GM19455 (cell line): ENCODE results near the gene GOSR2.
"Not testable (repeated sequence)": the region's sequence is repeated elsewhere in the genome, so short reads cannot be mapped to it uniquely, and the experiment has no call there.

ENCODE experiments used
- ATAC-seq: cut with Tn5 transposase; IDR thresholded peaks from one replicate; pipeline ENCODE4 v1.9.1; 2021; ENCODE audit not compliant: unreplicated experiment

GOSR2 gene

DNA sequence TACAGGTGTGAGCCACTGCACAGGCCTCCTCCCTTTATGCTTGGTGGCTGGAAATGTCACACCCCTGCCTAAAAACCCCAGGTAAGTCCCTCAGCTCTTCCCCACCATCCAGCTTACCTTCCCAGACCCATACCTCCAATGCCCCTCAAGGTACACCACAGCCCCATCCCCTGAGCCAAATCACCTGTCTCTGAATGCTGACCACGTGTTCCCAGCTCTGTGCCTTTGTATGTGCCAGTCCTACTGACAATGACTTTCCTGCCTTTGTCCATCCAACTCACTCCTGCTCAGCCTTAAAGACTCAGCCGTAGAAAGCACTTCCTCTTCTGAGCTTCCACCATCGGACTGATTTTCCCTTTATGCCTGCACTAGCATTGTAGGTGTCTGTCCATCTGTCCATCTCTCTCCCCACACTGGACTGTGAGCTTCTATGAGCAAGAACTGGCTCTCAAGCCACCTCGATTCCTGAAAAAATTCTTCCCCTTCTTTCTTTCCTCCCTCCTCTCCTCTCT, 30.7 kb upstream of the GOSR2 start:
- no peak for ATAC-seq

DNA sequence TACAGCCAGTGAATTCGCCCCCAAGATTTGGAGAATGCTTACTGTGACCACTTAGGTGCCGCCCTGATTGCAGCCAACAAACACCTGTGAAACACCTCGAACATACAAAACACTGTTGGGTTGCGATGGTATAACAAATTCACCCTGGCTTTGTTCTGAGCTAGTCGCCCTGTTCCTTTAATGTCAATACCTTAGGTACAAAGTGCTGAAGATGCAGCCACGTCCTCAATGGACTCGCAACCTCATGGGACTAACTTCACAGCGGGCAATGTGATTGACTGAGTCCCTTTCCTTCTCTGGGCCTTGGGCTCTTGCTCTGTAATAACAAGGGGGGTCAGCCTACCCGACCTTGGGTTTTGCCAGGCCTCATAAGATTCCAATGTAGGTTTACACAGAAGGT, 28.9 kb upstream of the GOSR2 start:
- no peak for ATAC-seq

DNA sequence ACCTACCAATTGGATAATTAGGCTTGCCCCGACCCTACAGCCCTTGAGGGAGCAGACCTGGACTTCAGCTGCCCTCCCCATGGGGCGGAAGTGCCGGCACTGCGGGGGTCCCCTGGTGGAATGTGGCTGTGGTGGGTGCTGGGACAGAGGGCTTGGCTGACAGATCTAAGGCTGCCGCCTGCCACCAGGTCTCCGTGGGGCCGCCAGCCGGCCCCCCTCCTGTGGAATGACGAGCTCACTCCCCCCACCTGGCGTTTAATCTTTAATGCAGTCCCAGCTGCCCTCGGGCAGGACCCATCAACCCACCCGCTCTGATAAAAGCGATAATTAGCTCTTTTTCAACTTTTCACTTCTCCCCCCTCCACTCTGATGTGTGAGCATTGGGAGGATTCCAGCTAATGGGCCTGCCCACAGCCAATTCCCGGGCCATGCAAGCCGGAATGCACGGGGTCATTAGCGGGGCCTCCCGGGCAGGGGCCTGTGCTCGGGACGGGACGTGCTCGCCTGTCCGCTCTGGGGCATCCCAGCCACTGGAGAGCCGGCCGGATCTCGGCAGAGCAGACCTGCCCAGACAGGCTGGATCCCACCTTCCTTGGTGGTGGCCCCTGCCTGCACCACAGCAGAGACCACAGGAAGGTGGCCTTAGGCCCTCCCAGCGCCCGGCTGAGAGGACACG, 28.3 kb upstream of the GOSR2 start:
- ATAC-seq = no peak

DNA sequence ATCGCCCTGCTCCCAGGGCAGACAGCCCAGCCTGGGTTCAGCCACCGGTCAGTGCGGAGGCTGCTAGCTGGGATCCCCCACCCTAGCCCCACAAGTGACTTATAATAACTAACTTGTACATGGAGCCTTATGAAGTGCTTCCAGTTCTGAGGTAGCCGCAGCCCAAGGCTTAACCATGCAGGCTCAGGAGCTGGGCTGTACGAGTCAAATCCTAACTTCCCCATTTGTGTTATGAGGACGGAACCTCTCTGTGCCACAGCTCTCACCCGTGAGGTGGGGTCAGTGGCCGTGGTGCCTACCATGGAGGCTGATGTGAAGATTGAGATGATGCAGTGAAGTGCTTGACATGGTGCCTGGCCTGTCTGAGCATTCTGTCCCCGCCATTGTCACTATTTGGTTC, 27.8 kb upstream of the GOSR2 start:
- no peak for ATAC-seq

DNA sequence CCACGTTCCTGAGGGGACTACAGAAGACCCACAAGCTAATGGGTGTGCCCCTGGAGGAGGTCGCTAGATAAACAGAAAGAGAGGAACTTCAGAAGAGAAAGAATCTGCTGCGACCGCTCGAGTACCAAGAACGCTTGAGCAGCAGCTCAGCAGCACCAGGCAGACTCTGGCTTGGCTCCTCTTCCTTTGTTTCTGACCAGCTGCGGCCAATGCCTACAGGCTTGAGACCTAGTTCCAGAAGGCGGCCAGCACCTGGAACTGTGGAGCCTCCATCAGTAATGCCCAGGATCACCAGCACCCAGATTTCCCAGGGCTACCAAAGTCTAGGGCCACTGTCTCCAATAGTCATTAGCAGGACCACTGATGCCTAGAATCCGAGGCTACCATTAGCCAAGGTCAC, 26.0 kb upstream of the GOSR2 start:
- no peak for ATAC-seq

DNA sequence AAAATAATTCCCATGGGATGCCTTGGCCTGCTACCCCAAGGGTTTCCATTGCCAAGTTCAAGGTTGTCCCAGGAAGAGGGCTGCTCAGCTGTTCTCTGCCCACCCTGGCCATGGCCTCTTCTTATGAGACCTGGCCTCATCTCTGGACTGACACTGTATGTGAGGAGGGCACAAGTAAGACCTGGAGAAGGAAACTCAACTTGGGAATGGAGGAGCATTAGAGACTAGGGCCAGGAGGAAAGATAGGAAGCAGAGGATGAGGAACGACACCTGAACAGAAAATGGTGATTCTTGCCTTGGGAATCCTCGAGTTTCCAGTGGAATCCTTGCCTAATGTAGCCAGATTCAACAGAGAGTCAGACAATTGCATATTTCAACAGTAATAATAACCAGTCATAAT, 24.6 kb upstream of the GOSR2 start:
- no peak for ATAC-seq

DNA sequence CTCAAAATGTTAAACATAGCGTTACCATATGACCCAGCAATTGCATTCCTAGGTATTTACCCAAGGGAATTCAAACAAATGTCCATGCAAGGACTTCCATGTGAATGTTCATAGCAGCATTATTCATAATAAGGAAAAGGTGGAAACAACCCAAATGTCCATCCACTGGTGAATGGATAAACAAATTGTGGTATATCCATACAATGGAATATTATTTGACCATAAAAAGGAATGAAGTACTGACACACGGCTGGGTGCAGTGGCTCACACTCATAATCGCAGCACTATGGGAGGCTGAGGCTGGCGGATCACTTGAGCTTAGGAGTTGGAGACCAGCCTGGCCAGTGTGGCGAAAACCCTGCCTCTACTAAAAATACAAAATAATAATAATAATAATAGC, 24.1 kb upstream of the GOSR2 start:
- ATAC-seq = no peak

DNA sequence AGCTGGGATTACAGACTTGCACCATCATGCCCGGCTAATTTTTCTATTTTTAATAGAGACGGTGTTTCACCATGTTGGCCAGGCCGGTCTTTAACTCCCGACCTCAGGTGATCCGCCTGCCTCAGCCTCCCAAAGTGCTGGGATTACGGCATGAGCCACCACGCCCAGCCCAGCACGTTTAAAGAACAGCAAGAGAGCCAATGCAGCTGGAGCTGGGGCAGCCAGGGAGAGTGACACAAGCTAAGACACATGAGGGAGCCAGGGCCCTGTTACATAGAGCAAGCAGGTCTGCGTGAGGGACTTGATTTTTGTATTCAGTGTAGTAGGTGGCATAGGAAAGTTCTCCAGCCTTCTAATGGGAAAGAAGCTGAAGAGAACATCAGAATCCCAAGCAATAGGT, 21.7 kb upstream of the GOSR2 start:
- ATAC-seq = no peak

DNA sequence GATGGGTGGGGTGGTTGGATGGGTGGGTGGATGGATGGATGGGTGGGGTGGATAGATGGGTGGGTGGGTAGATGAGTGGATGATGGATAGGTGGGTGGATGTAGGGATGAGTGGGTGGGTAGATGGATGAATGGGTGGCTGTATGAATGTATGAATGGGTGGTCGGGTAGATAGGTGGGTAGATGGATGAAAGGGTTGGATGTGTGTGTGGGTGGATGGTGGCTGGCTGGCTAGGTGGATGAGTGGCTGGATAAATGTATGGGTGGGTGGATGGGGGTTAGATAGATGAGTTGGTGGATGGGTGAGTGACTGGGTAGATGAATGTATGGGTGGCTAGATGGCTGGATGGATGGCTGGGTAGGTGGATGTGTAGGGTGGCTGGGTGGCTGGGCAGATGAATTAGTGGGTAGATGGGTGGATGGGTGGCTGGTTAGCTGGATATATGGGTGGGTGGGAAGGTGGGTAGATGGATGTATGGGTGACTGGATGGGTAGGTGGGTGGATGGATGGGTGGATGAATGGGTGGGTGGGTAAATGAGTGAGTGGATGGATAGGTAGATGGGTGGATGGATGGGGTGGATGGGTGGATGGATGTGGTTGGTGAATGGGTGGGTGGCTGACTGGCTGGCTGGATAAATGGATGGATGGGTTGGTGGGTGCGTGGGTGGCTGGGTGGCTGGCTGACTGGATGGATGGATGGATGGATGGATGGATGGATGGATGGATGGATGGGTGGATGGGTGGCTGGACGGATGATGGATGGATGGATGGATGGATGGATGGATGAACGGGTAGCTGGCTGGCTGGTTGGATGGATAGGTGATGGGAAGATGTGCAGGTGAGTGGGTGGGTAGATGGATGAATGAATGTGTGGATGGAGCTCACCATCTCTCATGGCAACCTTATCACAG, 18.9 kb upstream of the GOSR2 start:
- no peak for ATAC-seq

DNA sequence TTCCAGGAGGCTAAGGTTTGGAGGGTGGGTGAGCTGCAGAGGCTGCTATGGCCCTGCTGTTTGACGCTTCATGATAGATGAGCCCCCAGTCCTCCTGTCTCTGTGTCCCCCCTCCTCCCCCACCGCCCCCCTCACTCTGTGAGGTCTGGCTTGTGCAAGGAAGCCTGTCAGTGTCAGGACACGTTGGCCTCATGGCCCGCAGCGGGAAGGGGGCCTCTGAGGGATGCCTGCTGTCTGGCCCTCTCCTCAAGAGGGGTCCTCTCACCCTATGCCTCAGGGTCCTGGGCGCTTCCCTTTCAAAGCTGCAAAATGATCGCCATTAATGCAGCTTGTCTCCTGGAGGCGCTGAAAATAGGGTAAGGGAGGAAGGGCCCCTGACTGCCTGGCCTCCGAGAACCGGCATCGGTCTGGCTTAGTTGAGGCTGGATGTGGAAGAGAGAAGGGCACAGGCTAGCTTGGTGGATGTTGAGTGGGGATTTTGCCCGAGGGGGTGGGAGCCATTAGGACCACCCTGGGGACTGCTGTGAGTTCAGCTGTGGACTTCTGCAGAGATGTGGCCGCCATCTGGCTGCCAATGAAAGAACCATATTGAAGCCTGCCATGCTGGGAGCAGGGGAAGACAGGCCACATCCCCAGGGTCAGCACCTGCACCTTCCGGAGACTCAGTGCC, 14.8 kb upstream of the GOSR2 start:
- ATAC-seq = no peak

DNA sequence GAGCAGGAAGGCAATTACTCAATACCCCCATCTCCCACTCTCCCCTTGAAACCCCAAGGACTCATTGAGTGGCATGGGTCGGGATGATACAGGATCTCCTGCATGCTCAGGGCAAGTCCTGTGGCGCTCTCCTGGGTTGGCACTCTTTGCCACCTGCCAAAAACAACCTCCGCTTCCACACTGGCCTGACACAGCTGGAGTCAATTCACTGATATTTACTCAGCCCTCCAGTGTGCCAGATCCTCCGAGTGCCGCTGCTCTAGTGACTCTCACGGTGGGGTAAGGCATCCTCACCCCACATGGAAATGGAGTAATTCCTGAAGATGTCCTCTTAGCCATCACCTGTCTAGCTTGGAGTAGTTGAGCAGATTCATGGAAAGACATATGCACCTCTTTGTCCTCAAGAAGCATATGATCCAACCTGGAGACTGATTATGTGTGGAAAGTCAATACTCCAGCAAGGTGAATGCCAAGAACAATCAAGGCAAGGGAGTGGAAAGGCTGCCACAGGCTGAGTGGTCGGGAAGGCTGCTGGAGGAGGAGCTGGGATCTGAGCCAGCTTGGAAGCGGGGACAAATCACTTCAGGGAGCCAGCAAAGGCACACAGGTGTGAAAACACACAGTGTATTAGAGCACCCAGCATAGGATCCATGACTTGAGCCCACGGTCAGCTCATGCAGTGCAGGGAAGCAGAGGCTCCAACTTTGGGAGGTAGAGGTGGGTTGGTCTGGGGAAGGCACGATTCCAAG, 12.6 kb upstream of the GOSR2 start:
- no peak for ATAC-seq

DNA sequence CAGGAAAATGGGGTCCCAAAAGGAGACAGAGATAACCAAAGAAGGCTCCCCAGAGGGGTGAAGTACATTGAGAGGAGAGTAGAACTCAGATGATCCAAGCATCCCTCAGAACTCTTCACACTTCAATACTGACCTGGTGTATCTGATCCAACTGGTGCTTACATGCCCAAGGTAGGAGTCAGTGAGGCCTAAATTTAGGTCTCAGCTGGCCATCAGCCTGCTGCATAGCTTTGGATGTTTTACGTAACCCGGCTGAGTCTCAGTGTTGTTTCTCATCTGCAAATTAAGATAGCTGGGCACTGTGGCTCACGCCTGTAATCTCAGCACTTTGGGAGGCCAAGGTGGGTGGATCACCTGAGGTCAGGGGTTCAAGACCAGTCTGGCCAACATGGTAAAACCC, 11.6 kb upstream of the GOSR2 start:
- no peak for ATAC-seq

DNA sequence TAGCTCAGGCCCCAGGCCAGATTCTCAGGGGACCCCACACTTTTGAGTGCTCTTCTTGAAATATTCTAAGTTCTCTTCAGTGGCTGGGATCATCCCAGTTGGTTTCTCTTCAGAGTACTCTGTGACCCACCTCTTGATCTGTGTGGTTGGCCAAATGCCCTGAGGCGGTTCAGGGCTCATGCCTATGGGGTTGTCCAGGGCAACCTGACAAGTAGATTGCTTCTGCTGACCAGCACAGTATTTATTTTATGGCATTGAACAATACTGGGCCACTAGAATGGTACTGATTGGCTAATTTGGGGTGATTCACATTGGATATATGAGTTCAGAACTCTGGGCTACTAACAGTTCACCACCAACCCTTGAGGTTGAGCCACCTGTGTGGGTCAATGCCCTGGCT, 7.4 kb upstream of the GOSR2 start:
- ATAC-seq = no peak

DNA sequence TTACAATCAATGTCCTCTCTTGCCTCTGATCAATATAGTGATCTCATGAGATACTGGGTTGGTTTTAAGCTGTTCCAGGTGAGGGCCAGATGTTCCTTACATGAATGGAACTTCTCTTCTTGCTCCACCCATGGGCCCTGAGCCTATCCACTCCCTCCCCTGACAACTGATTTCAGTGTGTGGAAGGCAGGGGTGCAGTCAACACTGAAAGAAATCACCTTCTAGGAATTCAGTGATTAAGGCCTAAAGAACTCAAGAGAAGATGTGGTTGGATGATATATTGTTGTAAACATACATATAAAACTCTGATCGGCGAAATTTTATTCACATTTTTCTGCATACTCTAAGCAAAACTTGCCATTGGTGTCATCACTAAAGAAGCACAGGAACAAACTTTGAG, 6.7 kb upstream of the GOSR2 start:
- ATAC-seq = no peak

DNA sequence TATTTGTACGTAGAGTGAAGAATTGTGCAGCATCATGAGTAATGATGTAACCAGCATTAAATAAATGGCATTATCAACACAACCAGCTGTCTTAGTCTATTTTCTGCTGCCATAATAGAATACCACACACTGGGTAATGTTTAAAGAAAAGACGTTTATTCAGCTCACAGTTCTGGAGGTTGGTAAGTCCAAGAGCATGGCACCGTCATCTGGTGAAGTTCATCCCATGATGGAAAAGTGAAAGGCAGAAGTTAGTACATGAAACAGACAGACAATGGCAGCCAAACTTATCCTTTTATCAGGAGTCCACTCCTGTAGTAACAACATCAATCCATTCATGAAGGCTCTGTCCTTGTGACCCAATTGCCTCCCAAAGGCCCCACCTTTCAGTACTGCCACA, 6.3 kb upstream of the GOSR2 start:
- ATAC-seq = no peak

DNA sequence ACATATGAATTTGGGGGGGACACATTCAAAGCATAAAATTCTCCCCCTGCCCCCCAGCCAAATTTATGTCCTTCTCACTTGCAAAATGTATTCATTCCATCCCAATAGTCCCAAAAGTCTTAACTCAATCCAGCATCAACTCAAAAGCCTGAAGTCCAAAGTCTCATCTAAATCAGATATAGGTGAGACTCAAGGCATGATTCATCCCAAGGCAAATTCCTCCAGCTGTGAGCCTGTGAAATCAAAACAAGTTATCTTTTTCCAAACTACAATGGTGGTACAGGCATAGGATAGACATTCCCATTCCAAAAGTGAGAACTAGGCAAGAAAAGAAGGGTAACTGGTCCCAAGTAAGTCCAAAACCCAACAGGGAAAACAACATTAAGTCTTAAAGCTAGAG, 5.9 kb upstream of the GOSR2 start:
- ATAC-seq = no peak

DNA sequence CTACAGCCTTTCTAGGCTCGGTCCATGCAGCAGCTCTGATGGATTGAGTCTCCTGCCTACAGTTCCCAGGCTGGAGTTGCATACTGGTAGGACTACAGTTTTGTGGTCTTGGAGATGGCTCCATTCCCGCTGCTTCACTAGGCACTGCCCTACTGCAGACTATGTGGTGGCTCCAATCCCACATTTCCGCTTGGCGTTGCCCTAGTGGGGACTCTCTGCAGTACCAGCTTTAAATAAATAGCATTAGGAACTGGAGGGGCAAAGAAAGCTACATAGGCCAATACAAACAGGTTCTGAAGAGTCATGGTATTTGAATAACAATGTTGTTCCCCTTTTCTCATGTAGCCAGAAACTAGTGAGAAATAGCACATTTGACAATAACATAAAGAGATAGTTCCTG, 5.4 kb upstream of the GOSR2 start:
- ATAC-seq = no peak

DNA sequence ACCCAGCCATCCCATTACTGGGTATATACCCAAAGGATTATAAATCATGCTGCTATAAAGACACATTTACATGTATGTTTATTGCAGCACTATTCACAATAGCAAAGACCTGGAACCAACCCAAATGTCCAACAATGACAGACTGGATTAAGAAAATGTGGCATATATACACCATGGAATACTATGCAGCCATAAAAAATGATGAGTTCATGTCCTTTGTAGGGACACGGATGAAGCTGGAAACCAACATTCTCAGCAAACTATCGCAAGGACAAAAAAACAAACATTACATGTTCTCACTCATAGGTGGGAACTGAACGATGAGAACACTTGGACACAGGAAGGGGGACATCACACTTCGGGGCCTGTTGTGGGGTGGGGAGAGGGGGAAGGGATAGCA, 998 bp upstream of the GOSR2 start:
- not testable (repeated sequence) for ATAC-seq

DNA sequence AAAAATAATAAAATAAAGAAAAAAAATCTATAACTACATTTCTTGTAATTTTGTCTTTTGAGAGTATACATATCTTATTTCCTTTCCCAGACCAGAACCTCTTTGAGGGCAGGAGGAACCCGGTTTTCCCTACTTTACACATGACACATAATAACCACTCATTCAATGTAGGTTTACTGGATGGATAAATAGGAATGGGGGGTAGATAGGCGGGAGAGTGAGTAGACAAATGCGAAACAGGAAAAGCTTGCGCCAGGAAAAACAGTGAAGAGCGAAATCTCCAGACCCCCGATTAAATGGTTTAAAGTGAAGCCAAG, 515 bp upstream of the GOSR2 start:
- no peak for ATAC-seq

DNA sequence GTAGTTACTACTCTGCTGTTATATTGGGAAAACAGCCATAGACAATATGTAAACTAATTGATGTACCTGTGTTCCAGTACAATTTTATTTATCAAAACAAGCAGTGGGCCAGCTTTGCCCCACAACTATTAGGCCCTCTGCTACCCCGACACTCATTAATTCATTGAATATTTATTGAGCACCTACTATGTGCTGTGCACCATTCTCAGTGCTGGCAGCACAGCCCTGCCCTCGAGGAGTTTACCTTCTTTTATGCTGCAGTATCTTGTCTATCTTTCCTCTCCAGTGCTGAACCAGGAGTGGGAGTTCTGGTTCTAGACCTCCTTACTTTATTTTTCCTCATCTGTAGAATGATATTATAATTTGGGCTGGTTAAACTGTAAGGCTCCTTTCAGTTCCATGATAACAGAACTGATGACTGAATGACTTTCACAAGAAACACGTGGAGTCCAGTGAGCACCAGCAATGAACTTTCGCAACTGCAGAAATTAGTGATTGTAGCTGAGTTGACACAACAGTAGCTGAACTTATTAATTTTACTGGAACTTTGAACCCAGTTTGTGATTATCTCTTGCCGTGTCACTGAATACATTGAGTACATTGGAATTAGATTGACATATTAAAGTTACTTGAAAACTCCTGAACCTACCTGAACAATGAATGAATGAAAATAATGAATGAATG, 2.4 kb downstream of the GOSR2 start:
- no peak for ATAC-seq
